Activated naive CD8-positive, alpha-beta T cell treated with anti-CD3 and anti-CD28 coated beads, Interleukin-2, amount 50 U/mL, for 24 hours (primary cell): ENCODE measurements around the gene ABCA13.
A peak's percentile ranks its signal among the peaks of the same experiment; 100 is the strongest.

ENCODE experiments used
- ATAC-seq: fragments of 150-1000 bp; cut with Tn5 transposase; one replicate; pipeline ENCODE4 v1.10.0; 2021
- DNase-seq: peaks from one replicate; pipeline ENCODE4 v3.0.0; 2021
- H3K27ac Mint-ChIP-seq: one replicate; pipeline ENCODE4 v1.8.0; 2021; ENCODE audit warnings: mild to moderate bottlenecking, mixed read lengths
- H3K27me3 Mint-ChIP-seq: one replicate; pipeline ENCODE4 v1.8.0; 2021; ENCODE audit warnings: mixed read lengths
- H3K36me3 Mint-ChIP-seq: one replicate; pipeline ENCODE4 v1.8.0; 2021; ENCODE audit warnings: low read depth, mixed read lengths
- H3K4me1 Mint-ChIP-seq: one replicate; pipeline ENCODE4 v1.8.0; 2021; ENCODE audit warnings: mixed read lengths
- H3K4me3 Mint-ChIP-seq: one replicate; pipeline ENCODE4 v1.8.0; 2021; ENCODE audit warnings: mild to moderate bottlenecking, moderate library complexity, mixed read lengths
- H3K9me3 Mint-ChIP-seq: one replicate; pipeline ENCODE4 v1.8.0; 2021; ENCODE audit warnings: mixed read lengths

The ABCA13 gene

DNA sequence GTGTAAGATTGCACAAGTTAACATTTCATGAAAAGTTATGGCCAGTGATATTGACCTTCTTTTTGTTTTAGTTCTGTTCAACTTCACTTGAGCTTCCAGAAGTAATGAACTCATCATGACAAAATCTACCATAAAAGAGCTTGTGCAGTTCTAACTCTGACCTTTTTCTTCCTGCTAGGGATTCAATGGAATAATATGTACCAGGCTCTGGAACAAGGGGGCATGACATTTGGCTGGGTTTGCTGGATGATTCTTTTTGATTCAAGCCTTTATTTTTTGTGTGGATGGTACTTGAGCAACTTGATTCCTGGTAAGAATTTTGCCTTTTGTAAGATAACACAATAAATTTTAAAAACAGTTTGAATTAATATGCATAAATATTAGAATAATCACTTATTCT is 205.0 kb downstream of the ABCA13 start:
- no peak overlapping the region for H3K27ac Mint-ChIP-seq

DNA sequence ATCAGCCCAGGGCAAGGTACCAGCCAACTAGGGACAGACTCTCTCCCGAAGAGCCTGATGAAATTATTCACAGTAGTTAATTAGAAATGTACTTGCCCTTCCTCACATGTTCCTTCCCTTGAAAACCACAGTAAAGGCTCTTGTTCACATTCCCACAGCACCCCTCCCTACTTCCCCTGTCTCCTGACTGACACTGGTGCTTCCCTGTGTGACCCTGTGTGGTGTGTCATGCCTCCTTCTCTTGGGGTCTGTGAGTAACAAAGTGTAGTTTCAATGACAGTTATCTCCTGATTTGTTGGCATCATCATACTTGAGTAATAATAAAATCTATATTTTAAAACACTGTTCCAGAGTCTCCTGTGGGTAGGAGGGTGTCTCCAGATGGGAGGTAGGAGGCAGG is 209.7 kb downstream of the ABCA13 start:
- DNase-seq (no peak), ATAC-seq (no peak)
- Mint-ChIP-seq H3K9me3 (no peaks in the 10 kb centered on the region), H3K4me1 (no peaks in the 10 kb centered on the region), H3K4me3 (no peak overlapping the region), H3K27ac (no peak overlapping the region), H3K36me3 (no peaks in the 10 kb centered on the region), H3K27me3 (no peaks in the 10 kb centered on the region)

More for the DNA sequence above, 205.0 kb downstream of the ABCA13 start:
- Mint-ChIP-seq H3K4me3 (no peak overlapping the region), H3K9me3 (no peaks in the 10 kb centered on the region), H3K27me3 (no peaks in the 10 kb centered on the region), H3K4me1 (no peaks in the 10 kb centered on the region), H3K36me3 (no peaks in the 10 kb centered on the region)
- DNase-seq (no peak), ATAC-seq (no peak)

DNA sequence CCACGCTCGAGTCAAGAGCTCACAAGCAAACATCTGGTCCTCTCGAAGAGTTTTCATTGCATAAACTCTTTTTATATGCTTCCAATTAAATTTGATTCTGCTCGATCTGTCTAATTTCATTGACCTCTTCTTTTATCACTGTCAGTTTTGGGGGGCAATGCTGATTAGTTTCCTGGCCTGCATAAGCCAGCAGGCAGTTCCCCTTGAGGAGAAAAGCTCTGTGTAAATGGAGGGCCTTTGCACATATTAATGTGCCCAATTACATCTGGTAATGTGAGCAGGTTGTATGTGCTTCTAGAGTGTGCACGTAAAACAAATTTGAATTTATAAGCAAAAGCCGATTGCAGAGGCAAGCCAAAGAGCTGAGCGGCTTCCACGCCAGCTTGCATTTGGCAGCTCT is 210.3 kb downstream of the ABCA13 start:
- H3K27ac Mint-ChIP-seq: no peak overlapping the region
- H3K27me3 Mint-ChIP-seq: no peaks in the 10 kb centered on the region

DNA sequence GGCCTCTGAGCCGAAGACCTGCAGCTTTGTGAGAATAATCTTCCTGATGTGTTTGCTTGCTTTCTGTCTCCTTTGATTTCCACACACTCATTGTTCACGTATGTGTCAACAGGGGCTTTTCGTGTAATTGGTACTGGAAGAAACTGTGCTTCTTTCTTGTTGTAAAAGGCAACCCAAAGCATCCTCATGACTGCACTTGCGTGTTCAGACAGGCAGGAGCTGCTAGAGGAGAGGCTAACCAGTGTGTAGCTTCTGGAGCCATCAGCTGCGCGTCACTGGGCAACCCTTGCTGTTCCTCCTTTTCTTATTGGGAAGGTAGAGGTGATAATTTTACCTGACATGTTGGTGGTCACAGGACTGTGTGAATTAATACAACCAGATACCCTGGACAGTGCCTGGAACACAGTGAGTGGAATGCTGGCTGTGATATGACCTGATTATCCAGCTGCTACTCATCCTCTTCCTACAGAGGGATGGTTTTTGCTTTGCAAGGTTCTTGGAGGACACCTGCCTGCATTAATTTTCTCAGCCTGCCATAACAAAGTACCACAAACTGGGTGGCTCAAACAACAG is 213.0 kb downstream of the ABCA13 start:
- no peak for ATAC-seq
- Mint-ChIP-seq H3K27ac (no peak overlapping the region), H3K36me3 (no peaks in the 10 kb centered on the region)

More for the DNA sequence above, 210.3 kb downstream of the ABCA13 start:
- DNase-seq (no peak), ATAC-seq (no peak)
- Mint-ChIP-seq H3K36me3 (no peaks in the 10 kb centered on the region), H3K4me1 (no peaks in the 10 kb centered on the region), H3K9me3 (no peaks in the 10 kb centered on the region), H3K4me3 (no peak overlapping the region)

DNA sequence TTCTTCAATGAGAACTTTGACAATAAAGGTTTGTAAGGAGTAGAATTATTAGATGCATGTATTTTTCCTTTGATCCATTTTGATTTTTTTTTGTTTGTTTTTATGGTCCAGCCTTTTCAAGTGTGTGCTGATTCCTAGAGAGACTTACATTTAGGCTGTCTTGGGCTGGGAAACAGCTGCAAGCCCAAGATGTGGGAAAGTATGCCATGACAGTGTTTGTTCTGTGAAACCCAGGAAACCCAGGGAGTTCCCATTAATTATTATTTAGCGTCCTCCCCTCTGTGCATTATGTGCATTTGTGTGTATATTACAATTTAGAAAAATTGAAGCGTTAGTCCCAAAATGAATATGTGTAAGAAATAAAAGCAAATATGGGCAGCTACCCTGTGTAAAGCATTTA is 216.7 kb downstream of the ABCA13 start:
- H3K4me3 Mint-ChIP-seq: no peak overlapping the region
- no peaks in the 10 kb centered on the region for H3K4me1 Mint-ChIP-seq
- no peaks in the 10 kb centered on the region for H3K27me3 Mint-ChIP-seq
- DNase-seq: no peak
- H3K36me3 Mint-ChIP-seq: no peaks in the 10 kb centered on the region
- no peak for ATAC-seq
- H3K9me3 Mint-ChIP-seq: peaks cover 4% of the 10 kb centered on the region
- H3K27ac Mint-ChIP-seq: no peak overlapping the region

More for the DNA sequence above, 213.0 kb downstream of the ABCA13 start:
- DNase-seq: no peak
- Mint-ChIP-seq H3K4me3 (no peak overlapping the region), H3K9me3 (no peaks in the 10 kb centered on the region), H3K4me1 (no peaks in the 10 kb centered on the region), H3K27me3 (no peaks in the 10 kb centered on the region)

DNA sequence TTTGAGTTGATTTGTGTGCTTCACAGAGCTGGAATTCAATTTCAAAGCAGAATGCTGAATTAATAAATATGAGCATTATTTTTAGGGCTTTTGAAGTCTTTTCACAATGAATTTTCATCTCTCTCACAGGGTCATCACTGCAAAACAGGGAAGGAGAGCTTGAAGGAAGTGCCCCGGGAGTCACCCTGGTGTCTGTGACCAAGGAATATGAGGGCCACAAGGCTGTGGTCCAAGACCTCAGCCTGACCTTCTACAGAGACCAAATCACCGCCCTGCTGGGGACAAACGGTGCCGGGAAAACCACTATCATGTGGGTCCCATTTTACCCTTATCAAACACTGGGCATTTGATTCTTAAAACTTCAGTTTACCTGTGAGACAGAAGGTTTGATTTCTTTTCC is 217.7 kb downstream of the ABCA13 start:
- H3K4me1 Mint-ChIP-seq: no peaks in the 10 kb centered on the region
- ATAC-seq (no peak), DNase-seq (no peak)
- no peaks in the 10 kb centered on the region for H3K36me3 Mint-ChIP-seq
- H3K27me3 Mint-ChIP-seq: no peaks in the 10 kb centered on the region
- no peak overlapping the region for H3K4me3 Mint-ChIP-seq
- peaks cover 4% of the 10 kb centered on the region for H3K9me3 Mint-ChIP-seq
- no peak overlapping the region for H3K27ac Mint-ChIP-seq

DNA sequence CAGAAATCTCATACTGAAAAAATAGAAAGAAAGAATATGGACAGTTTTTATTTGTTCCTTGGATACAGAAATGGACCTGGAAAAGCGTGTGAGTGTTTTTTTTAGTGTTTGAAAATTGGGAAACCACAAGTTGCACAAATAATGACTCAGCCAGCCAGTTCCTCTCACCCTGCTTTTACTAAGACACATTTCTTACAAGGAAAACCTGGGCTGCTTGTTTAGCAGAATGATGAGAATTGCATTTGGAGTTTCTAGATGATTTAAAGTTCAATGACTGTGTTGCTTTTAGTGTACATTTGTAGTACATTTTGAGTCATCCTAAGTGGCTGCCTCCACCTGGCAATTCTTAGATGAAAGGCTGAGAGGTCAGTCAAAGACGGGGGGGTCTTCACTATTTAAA is 218.7 kb downstream of the ABCA13 start:
- ATAC-seq (no peak), DNase-seq (no peak)
- H3K4me3 Mint-ChIP-seq: no peak overlapping the region
- no peaks in the 10 kb centered on the region for H3K27me3 Mint-ChIP-seq
- no peak overlapping the region for H3K27ac Mint-ChIP-seq
- H3K36me3 Mint-ChIP-seq: no peaks in the 10 kb centered on the region
- peaks cover 4% of the 10 kb centered on the region for H3K9me3 Mint-ChIP-seq
- no peaks in the 10 kb centered on the region for H3K4me1 Mint-ChIP-seq

DNA sequence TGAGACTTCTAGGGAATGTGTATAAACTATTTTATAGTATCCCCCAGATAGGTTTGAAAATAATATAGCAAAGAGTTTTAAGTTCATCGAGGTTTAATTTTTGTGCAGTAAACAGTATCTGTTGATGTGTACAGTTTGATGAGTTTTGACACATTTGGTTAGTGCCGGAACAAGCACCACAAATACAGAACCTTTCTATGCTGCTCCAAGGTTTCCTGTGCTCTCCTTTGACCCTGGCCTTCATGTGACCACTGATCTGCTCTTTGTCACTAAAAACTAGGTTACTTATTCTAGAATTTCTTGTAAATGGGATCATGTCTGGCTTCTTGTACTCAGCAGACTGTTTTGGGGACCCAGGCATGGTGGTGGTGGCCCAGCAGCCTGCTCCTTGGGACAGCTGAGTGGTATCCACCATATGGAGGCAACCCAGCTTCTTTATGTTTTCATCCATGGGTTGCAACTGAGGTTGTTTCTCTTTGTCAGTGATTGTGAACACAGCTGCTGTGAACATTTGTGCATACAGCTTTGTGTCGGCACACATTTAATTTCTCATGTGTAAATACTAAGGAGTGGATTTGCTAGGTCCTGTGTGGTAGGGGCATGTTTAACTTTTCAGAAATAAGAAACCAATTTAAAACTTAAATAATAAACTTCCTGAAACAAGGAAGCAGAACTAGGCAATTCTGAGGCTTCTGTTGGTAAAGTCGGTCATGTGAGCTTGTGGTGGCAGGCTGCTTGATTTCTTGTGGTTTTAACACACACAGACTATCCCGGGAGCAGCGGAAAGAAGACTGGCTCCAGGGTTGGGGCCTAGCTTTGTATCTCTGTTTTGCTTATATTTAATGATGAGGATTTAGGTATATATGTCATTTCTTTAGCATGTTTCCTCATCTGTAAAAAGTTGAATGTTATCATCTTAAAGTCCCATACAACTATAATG is 219.4 kb downstream of the ABCA13 start:
- no peak overlapping the region for H3K4me3 Mint-ChIP-seq
- no peak for ATAC-seq
- no peaks in the 10 kb centered on the region for H3K27me3 Mint-ChIP-seq
- no peak for DNase-seq
- no peaks in the 10 kb centered on the region for H3K4me1 Mint-ChIP-seq
- no peaks in the 10 kb centered on the region for H3K36me3 Mint-ChIP-seq
- peaks cover 4% of the 10 kb centered on the region for H3K9me3 Mint-ChIP-seq
- no peak overlapping the region for H3K27ac Mint-ChIP-seq

DNA sequence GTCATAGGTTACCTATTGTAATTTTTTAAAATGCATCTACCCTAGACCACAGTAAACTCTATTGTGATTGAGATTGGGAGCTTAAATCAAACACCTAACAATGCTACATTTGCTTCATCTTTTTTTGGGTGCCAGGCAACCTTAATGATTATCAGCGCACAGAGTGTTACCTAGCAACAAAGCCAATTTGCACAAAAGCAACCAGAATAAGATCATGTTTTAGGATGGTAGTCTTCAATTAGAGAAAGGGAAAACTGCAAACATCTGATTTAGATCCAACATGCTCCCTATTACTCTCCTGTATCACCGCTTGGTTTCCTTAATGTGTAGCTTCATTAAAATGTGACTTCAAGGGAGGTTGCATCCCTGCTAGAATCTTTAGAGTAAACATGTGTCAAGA is 226.9 kb downstream of the ABCA13 start:
- Mint-ChIP-seq H3K9me3 (no peaks in the 10 kb centered on the region), H3K27me3 (peaks cover 2% of the 10 kb centered on the region), H3K4me1 (no peaks in the 10 kb centered on the region), H3K36me3 (no peaks in the 10 kb centered on the region), H3K4me3 (no peak overlapping the region), H3K27ac (no peak overlapping the region)
- ATAC-seq (no peak), DNase-seq (no peak)

DNA sequence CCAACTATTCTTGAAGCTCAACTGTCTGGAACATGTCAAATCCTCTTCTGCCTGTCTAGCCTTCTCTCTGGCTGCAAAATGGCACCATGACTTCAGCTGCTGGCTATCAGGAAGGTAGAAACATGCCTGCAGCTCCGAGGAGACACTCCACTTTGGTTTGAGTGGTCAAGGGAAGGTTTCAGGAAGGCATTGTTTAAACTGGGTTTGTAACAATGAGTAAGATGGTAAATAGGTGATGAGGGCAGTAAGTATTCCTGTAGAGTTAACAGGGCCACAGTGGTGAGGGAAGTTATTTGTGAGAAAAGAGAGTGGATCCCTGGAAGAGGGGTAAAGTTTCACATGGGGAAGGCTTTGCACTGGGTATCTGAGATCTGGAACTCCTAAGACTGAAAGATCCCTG is 231.5 kb downstream of the ABCA13 start:
- no peak overlapping the region for H3K27ac Mint-ChIP-seq
- DNase-seq: no peak
- no peaks in the 10 kb centered on the region for H3K27me3 Mint-ChIP-seq
- H3K4me3 Mint-ChIP-seq: no peak overlapping the region
- no peaks in the 10 kb centered on the region for H3K9me3 Mint-ChIP-seq
- H3K36me3 Mint-ChIP-seq: no peaks in the 10 kb centered on the region
- no peak for ATAC-seq
- no peaks in the 10 kb centered on the region for H3K4me1 Mint-ChIP-seq

DNA sequence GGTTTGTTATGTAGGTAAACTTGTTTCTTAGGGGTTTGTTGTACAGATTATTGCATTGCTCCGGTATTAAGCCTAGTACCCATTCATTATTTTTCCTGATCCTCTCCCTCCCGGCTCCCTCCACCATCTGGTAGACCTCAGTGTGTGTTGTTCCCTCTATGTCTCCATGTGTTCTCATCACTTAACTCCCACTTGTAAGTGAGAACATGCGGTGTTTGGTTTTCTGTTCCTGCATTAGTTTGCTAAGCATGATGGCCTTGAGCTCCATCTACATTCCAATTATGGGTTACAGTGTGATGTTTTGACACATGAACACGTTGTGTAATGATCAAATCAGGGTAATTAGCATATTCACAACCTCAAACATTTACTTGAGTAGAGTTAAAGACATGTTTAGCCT is 237.5 kb downstream of the ABCA13 start:
- Mint-ChIP-seq H3K36me3 (no peaks in the 10 kb centered on the region), H3K27ac (no peak overlapping the region), H3K9me3 (peaks cover 4% of the 10 kb centered on the region), H3K4me1 (peaks cover 2% of the 10 kb centered on the region), H3K27me3 (peaks cover 1% of the 10 kb centered on the region), H3K4me3 (no peak overlapping the region)
- DNase-seq (no peak), ATAC-seq (no peak)

DNA sequence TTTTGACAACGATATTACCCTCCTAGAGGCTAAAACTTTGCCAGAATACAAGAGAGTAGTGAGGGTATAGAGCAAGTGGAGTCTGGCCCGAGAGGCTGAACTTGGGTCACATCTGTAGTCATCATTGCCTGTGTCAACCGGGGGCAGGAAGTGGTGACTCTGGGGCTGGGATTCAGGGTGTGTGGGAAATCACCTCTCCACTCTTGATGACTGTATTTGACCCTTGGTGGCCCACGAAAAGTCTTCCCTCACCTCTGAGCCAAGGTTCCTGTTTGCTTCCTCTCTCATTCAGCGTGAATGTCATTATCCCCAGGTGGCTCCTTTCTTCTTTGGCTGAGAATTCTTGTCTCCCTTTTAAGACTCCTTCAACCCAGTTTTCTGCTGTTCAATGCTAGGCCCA is 240.4 kb downstream of the ABCA13 start:
- no peak overlapping the region for H3K27ac Mint-ChIP-seq
- no peak for DNase-seq
- H3K4me3 Mint-ChIP-seq: no peak overlapping the region
- ATAC-seq: peak; percentile 72
- no peaks in the 10 kb centered on the region for H3K36me3 Mint-ChIP-seq
- H3K9me3 Mint-ChIP-seq: peaks cover 4% of the 10 kb centered on the region
- H3K27me3 Mint-ChIP-seq: peaks cover 1% of the 10 kb centered on the region
- H3K4me1 Mint-ChIP-seq: peaks cover 2% of the 10 kb centered on the region

DNA sequence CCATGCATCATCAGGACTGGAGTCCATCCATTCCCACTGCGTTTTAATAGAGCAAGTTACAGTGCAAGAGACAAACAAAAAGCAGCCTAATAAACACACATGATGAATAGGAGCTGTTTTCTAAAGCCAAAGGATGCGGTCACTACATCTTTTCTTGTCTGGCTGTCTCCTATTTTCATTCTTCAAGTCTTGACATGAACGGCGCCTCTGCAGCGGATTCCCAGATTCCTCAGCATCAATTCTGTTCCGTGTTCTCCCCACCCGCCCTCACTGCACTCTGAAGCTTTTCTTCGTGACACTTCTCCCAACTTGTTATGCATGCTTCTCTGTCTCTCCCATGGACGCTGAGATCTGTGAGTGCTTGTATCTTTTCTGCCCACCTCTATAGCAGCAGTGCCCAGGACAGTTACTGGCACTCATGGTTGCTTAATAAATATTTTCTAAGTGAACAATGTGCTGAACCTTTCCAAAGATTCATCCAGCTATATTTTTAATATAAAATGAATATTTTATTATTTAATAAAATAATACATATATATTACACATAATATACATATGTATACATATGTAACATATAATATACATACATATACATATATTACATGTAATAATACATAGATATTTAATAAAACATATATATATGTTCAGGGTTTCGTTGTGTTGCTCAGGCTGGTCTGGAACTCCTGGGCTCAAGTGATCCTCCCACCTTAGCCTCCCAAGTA is 242.9 kb downstream of the ABCA13 start:
- H3K4me3 Mint-ChIP-seq: no peak overlapping the region
- H3K9me3 Mint-ChIP-seq: no peaks in the 10 kb centered on the region
- DNase-seq (no peak), ATAC-seq (no peak)
- H3K27ac Mint-ChIP-seq: no peak overlapping the region
- peaks cover 1% of the 10 kb centered on the region for H3K27me3 Mint-ChIP-seq
- peaks cover 2% of the 10 kb centered on the region for H3K4me1 Mint-ChIP-seq
- no peaks in the 10 kb centered on the region for H3K36me3 Mint-ChIP-seq

DNA sequence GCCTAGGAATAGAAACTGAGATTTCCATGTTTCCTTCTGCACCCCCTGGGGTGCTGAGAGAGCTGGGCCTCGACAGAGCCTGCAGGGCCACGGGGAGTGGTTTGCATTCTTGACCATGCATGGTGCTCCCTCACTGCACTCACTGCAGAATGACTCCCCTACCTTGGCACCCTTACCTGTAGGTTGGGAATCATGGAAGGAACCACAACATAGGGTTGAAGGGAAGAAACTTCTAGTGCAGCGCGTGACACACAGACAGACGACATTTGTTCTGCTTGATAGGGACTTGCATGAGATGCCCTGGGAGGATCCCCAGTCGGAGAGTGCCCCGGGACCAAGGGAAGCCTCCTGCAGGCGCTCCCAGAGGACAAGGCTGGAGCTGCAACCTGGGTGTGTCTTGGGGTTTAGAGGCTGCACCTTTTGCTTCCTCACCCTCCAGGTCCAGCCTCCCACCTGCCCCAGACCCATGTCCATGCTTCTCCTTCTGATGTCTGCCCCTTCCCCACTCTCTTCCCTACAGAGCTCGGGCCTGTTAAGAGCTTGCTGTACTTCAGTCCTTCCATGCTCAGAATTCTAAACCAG is 245.2 kb downstream of the ABCA13 start:
- ATAC-seq (no peak), DNase-seq (no peak)
- H3K4me3 Mint-ChIP-seq: no peak overlapping the region
- peaks cover 2% of the 10 kb centered on the region for H3K4me1 Mint-ChIP-seq
- no peaks in the 10 kb centered on the region for H3K36me3 Mint-ChIP-seq
- no peaks in the 10 kb centered on the region for H3K27me3 Mint-ChIP-seq
- no peaks in the 10 kb centered on the region for H3K9me3 Mint-ChIP-seq
- no peak overlapping the region for H3K27ac Mint-ChIP-seq
